B cell (primary cell): ENCODE data around the gene BRF1.

Experiments used
- EZH2 ChIP-seq: IDR thresholded peaks from 2 replicates; pipeline ENCODE4 v1.6.1; 2012; ENCODE audit warnings: borderline replicate concordance, low read depth, mild to moderate bottlenecking, moderate library complexity, low read length; ENCODE audit not compliant: insufficient read depth, poor library complexity, severe bottlenecking
- TF ChIP-seq, protein P1 (sequence below): fragments of 200-600 bp; IDR thresholded peaks from one replicate; pipeline ENCODE4 v1.8.0; 2022; ENCODE audit warnings: antibody characterized with exemption, mild to moderate bottlenecking

- no peak for TF ChIP-seq EZH2
- TF ChIP-seq, protein P1, sequence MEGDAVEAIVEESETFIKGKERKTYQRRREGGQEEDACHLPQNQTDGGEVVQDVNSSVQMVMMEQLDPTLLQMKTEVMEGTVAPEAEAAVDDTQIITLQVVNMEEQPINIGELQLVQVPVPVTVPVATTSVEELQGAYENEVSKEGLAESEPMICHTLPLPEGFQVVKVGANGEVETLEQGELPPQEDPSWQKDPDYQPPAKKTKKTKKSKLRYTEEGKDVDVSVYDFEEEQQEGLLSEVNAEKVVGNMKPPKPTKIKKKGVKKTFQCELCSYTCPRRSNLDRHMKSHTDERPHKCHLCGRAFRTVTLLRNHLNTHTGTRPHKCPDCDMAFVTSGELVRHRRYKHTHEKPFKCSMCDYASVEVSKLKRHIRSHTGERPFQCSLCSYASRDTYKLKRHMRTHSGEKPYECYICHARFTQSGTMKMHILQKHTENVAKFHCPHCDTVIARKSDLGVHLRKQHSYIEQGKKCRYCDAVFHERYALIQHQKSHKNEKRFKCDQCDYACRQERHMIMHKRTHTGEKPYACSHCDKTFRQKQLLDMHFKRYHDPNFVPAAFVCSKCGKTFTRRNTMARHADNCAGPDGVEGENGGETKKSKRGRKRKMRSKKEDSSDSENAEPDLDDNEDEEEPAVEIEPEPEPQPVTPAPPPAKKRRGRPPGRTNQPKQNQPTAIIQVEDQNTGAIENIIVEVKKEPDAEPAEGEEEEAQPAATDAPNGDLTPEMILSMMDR = no peak
Observed at GRCh38 chr14:105346200-105346533, 45.4 kb upstream of the BRF1 start.
